DMS 273 (cell line): ENCODE data around the gene PARP9.
"Not testable (repeated sequence)": the region's sequence is repeated elsewhere in the genome, so short reads cannot be mapped to it uniquely, and the experiment has no call there.

Experiments used
- DNase-seq: peaks from one replicate; lab custom pipeline; 2025; ENCODE audit not compliant: unreplicated experiment; lab: John Stamatoyannopoulos, UW

PARP9 gene

DNA sequence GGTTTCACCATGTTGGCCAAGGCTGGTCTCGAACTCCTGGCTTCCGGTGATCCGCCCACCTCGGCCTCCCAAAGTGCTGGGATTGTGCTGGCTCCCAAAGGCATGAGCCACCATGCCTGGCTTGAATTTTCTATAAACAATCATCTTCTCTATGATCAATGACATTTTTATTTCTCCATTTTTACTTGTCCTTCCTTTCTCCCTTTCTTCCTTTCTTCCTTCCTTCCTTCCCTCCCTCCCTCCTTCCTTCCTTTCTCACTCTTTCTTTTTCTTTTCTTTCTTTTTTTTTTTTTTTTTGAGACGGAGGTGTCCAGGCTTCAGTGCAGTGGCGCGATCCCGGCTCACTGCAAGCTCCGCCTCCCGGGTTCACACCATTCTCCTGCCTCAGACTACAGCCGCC, 40.8 kb downstream of the PARP9 start:
- no peak for DNase-seq

DNA sequence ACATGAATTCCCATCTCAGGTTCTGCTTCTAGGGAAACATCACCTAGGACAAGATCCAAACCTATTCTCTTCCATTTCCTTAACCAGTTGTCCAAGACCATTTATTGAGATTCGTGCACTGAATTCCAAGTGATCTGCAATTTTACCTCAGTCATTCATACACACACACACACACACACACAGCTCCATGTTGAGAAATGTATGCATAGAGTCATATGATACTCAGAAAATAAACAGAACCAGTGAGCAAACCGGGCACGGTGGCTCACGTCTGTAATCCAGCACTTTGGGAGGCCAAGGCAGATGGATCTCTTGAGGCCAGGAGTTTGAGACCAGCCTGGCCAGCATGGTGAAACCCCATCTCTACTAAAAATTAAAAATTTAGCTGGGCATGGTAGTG, 43.2 kb downstream of the PARP9 start:
- no peak for DNase-seq

DNA sequence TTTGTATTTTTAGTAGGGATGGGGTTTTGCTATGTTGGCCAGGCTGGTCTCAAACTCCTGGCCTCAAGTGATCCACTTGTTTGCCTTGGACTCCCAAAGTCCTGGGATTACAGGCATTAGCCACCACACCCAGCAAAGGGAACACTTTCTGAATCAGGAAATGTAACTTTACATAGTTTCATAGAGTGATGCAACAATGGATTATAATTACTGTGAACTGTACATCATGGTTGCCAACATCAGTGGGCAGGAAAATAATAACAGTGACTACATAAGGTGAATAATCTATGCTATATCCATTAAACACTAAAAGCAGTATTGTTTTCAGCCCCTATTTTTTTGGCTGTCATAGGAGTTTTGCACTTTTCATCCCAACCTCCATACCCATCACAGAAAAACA, 44.4 kb downstream of the PARP9 start:
- DNase-seq: no peak

DNA sequence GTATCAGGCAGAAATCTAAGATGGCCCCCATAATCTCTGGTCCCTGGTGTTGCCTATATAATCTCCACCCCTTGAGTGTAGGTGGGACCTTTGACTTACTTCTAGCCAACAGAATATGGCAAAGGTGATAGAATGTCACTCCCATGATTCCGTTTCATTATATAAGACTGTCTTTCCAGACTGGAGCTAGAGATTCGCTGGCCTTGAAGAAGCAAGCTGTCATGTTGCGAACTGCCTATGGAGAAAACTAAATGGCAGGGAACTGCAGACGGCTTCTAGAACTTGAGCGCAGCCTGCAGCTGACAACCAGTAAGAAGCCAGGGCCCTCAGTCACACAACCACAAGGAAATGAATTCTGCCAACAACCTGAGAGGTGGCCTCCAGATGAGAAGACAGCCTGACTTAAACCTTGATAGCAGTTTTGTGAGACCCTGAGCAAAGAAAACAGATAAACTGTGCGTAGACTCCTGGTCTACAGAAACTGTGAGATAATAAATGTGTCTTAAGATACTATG, 47.2 kb downstream of the PARP9 start:
- no peak for DNase-seq

DNA sequence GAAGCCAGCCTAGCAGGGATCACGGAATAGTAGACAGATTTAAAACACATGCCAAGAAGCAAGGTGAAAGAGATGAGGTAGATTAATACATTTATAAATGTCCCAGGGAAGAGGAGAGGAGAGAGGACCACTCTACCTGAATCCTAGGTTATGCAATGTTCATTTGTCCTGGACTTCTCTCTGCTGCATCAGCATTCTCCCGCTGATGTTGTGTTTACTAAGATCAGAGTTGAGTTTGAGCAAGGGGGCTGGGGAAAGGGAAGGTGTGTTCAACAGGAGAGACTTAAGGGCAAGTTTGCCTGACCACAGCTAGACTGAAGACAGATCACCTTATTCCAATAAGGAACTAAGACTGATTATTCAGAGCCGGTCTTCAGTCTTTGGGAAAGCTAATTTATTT, 48.2 kb downstream of the PARP9 start:
- no peak for DNase-seq

DNA sequence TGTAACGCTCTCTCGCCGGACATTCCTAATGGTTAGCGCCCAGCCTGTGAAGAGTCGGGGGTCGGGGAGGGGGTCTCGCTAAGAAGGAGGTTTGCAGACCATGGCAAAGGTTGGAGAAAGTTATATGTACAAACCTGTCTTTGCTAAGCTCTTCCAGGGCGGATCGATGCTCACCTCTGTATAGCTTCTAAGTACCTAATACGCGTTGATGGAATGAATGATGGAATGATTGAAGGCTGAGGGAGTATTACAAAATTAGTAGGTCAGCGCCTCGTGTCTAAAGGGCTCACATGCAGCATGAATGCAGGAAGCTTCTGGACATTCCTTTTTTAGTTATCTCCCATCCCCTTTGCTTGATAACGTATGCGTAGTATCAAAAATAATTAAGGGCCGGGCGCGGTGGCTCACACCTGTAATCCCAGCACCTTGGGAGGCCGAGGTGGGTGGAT, 49.1 kb downstream of the PARP9 start:
- DNase-seq: no peak

DNA sequence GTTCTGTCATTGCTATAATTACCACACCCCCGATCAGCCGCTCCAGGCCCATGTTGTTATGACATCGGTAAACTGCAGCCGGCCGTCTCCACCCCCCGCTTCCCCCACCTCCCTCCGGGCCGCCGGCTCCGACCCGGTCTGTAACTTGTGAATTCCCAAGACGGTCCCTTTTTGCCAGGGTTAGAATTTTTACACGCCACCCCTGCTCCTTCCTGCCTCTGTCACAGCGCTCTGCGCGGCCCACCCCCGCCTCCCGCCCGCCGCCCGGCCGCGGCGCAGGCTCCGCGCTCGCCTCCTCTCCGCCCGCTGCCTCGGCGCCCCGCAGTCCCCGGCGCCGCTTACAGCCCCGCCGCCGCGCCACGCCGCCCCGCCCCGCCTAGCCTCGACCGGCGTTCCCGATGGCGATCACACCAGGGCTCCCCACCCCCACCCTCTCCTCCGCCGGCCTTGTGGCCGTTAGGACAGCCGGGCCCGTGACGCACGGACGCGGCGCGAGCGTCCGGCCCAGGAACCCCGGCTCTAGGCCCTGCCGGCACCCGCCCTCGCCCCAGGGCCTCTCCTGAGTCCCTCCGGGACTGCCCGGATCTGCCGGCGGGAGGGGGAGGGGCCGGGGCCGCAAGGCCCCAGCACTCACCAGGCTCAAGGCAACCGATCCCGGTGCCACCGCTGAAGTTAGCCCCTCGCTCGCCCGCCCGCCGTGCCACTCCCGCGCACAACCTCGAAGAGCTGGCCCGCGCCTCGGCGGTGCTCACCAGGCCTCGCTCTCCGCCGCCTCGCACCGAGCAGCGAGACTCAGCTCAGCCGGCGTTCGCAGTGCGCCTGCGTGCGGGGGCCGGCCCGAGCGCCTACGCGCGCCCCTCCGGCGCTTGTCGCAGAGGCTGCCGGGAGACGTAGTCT, 49.7 kb downstream of the PARP9 start, which contains the start of gene KPNA1:
KPNA1 (minus strand) TSS at position 817 of the 897 bp plus-strand sequence. CDS start 18,374 bp downstream, outside the sequence.
- peak; percentile 98 for DNase-seq

DNA sequence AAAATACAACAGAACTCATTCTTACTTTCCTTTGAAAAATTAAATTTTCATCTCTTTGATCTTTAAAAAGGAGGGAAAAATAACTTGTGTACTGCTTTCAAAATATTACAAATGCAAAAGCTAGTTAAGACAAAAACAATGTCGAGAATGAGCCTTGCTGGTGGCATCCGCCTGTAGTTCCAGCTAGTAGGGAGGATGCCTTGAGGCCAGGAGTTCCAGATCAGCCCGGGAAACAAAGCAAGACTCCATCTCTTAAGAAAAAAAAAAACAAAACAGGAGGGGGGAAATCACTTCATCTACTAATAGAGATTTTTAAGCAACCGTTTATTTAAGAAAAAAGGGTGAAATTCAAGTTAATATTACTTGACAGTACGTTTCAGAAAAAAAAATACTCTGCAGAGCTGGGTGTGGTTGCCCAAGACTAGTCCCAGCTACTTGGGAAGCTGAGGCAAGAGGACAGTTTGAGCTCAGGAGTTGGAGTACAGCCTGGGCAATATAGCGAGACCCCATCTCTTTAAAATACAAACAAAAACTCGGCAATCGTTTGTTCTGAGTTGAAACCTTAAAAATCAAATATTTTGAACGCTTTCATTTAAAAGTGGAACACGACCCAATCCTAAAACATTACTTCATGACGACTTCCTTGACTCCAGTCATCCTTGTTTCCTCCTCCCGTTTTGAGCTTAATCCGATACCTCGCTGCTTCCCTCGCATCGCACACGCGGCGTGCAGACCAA, 50.5 kb downstream of the PARP9 start:
- peak; percentile 40 for DNase-seq

DNA sequence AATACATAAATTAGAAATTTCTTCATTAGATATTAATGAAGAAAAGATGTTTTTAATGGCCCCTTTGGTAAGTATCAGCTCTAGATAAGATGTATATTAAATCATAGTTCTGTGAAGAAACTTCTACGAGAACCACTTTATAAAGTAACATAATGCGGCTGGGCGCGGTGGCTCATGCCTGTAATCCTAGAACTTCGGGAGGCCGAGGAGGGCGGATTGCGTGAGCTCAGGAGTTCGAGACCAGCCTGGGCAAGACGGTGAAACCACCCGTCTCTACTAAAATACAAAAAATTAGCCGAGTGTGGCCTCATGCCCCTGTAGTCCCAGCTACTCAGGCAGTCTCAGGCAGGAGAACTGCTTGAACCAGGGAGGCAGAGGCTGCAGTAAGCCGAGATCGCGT, 51.8 kb downstream of the PARP9 start:
- no peak for DNase-seq

DNA sequence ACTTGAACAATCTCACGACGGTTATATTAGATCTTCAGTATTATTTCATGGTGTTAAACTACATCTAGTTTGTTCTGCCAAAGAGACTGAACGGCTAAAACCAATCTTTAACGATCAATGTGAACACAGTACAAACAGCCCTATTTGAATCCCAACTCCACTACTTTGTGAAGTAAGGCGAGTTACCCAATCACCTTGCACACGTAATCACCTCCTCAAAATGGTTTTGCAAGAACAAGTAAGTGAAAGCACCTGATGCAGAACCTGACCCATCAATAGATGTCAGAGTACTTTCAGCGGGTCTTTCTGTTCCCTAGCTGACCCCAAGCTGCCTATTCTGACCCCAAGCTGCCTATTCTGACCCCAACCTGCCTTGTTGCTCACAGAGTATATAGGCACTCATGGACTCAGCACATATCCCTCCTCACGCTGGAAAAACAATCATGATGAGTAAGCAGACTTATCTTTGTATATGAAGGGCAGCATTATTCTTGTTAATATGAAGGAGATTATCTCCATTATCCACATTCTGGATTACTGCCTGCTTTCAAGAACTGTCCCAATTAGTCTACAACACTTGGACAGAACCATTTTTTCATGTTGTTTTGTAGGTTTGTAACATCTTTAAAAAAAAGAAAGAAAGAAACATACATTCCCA, 53.1 kb downstream of the PARP9 start:
- no peak for DNase-seq

DNA sequence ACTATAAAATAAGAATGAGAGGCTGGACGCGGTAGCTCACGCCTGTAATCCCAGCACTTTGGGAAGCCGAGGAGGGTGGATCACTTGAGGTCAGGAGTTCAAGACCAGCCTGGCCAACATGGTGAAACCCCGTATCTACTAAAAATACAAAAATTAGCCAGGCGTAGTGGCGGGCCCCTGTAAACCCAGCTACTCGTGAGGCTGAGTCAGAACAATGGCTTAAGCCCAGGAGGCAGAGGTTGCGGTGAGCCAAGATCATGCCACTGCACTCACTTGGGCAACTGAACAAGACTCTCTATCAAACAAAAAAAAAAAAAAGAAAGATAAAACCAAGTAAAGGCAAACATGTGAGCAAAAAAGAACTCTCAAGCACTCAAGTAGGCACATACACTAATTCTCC, 55.2 kb downstream of the PARP9 start:
- not testable (repeated sequence) for DNase-seq

DNA sequence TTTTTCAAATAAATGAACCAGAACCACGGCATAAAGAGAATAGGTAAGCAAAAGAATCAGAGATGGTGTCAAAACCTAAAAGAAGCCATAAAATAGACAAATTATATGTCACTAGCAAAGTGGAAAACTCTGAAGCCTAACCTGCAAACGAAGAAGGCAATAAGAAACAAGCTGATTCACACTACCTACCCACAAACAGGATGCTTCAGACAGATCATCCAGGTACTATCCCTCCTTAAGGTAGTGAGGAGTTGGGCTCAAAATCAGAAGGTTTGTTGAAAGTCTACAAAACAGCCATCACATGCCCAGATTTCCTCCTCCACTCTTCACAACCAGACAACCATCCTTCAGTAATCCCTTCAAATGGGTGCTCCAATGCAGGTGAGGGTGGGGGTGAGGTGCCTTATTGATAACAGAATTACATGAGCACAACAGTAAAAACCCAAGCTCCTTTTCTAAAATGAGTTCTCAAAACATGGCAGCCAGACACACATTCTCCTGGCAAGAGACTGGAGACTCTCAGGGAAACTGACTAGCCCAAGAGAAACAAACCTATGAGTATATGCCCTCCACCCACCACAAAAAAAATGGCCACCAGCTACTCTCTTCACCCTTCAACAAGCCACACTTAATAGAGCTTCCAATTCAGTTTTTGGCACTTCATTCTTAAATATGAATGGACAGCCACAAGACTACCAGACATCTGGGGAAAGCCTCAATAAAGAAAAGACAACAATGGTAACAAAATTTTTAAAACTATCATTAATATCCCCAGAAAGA, 55.8 kb downstream of the PARP9 start:
- DNase-seq: no peak

DNA sequence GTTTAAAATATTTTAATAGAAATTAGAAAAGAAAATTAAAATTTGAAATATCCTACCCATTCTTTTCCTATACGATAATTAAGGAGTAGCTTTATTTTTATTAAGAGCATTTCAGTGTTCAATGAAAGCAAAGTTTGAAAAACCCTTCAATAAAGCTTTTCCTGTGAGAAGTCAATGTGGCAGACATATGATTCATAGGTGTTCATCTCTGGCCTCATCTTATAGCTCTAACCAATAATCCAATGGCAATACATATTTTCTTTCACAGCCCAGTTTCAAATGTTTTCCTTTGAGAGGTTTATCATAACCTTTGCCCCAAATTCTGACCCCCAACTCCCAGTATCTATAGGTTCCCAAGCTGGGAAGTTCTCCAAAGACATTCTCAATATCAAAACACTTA, 57.6 kb downstream of the PARP9 start:
- DNase-seq: no peak

DNA sequence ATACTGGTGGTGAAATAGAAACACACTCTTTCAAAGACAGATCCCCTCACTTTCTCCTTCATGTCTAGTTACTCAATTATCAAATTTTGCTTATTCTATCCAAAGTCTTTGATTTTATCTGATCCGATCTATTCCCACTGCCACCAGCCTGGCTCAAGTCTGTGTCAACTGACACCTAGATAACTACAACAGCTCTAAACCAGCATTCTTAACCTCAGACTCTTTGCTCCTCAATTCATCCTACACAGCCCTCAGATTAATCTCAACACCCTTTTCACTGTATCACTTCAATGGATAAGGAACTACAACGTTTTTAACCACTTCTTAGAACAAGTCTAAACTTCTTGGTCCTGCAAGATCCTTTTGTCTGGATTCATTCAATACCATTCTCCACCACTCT, 58.4 kb downstream of the PARP9 start:
- DNase-seq: no peak

DNA sequence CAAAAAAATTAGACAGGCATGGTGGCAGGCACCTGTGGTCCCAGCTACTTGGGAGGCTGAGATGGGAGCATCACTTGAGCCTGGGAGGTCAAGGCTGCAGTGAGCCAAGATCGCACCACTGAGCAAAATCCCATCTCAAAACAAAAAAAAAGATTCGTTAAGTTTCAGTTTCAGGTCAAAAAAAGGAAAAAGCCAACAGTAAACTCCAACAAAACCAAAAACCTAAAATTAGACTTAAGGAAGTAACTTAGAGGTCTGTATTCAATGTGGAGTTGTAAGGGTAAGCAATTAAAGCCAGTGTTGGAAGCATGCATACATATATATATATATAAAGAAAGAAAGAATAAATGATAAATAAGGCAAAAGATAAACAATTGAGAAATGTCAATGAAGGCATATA, 61.2 kb downstream of the PARP9 start:
- DNase-seq: no peak

DNA sequence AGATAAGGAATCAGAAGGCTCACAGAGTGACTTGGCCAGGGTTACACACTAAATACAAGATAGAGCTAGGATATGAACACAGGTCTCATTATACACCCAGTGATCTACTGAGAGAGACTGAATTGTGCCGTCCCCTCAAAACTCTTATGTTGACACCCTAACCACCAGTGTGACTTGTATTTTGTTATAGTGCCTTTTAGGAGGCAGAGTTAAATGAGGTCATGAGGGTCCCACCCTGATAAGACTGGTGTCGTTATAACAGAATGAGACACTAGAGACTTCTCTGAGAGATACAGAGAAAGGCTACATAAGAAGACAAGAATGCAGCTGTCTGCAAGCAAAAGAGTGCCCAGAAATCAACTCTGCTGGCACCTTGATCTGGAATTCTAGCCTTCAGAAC, 62.0 kb downstream of the PARP9 start:
- DNase-seq: no peak

DNA sequence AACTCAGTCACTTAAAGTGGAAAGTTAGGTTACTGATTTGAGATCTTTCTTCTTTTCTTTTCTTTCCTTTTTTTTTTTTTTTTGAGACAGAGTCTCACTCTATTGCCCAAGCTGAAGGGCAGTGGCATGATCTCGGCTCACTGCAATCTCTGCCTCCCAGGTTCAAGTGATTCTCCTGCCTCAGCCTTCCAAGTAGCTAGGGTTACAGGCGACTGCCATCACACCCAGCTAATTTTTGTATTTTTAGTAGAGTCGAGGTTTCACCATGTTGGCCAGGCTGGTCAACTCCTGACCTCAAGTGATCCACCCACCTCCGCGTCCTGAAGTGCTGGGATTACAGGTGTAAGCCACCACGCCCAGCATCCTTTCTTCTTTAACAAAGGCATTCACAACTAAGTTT, 63.1 kb downstream of the PARP9 start:
- not testable (repeated sequence) for DNase-seq

DNA sequence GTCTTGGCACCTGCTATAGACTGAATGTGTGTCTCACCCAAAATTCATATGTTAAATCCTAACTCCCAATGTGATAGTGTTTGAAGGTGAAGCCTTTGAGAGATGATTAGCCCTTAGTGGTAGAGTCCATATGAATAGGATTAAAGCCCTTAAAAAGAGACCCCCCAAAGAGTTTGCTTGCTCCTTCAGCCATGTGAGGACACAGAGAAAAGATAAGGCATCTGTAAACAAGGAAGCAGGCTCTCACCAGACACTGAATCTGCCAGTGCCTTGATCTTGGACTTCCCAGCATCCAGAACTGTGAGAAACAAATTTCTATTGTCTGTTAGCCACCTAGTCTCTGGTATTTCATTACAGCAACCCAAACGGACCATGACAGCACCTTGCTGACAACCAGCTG, 65.9 kb downstream of the PARP9 start:
- DNase-seq: no peak

DNA sequence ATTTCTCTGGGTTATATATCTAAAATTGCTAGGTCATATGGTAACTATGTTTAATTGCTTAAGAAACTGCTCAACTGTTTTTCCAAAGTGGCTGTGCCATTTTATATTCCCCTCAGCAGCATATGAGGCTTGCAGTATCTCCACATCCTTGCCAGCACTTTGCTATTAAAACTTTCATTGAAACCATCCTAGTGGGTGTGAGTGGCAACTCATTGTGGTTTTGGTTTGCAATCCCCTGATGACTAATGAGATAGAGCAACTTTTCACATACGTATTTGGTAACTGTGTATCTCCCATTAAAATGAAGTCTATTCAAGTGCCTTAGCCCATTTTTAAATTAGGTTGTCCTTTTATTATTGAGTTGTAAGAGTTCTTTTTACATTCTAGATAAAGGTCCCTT, 66.7 kb downstream of the PARP9 start:
- no peak for DNase-seq

DNA sequence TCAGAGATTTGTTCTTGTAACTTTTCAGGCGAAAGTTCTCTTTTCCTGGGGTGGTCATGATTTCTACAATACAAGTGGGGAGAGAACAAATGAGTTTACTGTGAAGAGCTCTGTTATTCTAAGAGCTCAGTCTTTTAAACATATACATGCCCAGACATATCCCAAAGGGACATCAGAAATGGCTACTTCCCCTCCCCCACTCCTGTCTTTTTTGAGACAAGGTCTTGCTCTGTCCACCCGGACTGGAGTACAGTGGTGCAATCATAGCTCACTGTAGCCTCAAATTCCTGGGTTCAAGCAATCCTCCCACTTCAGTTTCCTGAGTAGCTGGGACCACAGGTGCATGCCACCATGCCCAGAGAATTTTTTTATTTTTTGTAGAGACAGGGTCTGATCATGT, 67.6 kb downstream of the PARP9 start:
- no peak for DNase-seq

DNA sequence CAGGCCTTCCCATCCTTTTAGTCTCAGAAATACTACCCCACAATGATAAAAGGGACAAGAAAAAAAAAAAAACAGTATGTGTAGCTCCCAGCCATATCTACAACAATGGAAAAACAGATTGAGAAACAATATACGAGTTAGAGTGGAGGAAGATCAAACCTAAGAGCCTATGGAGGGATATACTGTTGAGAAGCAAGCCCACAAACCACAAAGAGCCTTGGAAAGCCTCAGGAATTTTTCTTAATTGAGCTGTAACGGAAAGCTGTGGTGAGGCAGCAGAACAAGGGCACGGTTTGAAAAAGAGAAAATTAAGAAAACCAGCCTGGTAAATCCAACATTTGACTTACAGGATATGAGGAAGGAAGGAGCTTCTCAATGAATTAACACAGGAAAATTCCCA, 70.8 kb downstream of the PARP9 start:
- no peak for DNase-seq
